Liver (tissue), 3 donors: ENCODE data around the gene AP5S1.

Source experiments
- CTCF ChIP-seq: fragments of 150-350 bp; IDR thresholded peaks from 2 replicates; pipeline ENCODE4 v1.5.1; 2017; ENCODE audit warnings: improper control_type of control experiment, low read depth, low read length; ENCODE audit not compliant: missing input control
- MAX ChIP-seq: IDR thresholded peaks from 2 replicates; pipeline ENCODE4 v1.6.1; 2016; ENCODE audit warnings: antibody characterized with exemption
- RAD21 ChIP-seq, 2 donors: IDR thresholded peaks; 2 replicates each; pipeline ENCODE4 v1.6.1; 2016; ENCODE audit warnings: antibody characterized with exemption in 2 of 2, mild to moderate bottlenecking in 2 of 2
- donor health status: healthy.
- donor health status: healthy.

- no peak for TF ChIP-seq CTCF
- no peak for TF ChIP-seq RAD21 (IDR thresholded peaks at IDR 0.05)
- no peak for TF ChIP-seq MAX
These were observed 37.3 kb upstream of the AP5S1 start for GRCh38 chr20:3783068-3783489.
